ENCODE results near the gene CLUH. TPM values are rescaled to one million over a fixed set of nuclear protein-coding genes. Genes with fewer than 3 reads are reported as not detected.
A peak's percentile ranks its signal among the peaks of the same experiment; 100 is the strongest.

Gene CLUH
- total RNA-seq, 1 experiment from 2014 or later, result 175 TPM

- H3K36me3 ChIP-seq (ENCODE audit: control insufficient read depth in 1 of 2, insufficient read depth in 2 of 2, low read length in 2 of 2), result no peaks in the 10 kb centered on the region
- intact Hi-C loops (cut with micrococcal nuclease), result no loop called here
- peak overlapping the region; percentile 22; the same call in 1 of the 2 replicates for H3K27ac ChIP-seq (ENCODE audit: low read depth, low read length)
- H3K27me3 ChIP-seq (ENCODE audit: insufficient read depth, low read length), result no peaks in the 10 kb centered on the region
- ChIA-PET POLR2A (interaction anchor here (0.6 to 1.2 kb wide), 2 partner anchors 12 to 31 kb away, joined by 3 read pairs; no protein-coding TSS in a partner anchor), CTCF (no interaction called here), RAD21 (ENCODE audit: low non-redundant PET in 1 of 2, low total read pairs in 2 of 2, uncharacterized antibody in 2 of 2, unreplicated experiment in 2 of 2) (no interaction called here)
- H3K9ac ChIP-seq (ENCODE audit: low read length), result peak overlapping the region; percentile 30; the same call in 1 of the 2 replicates
- no peak overlapping the region for H2AFZ ChIP-seq (ENCODE audit: low read depth, low read length, poor library complexity, severe bottlenecking)
- H3K79me2 ChIP-seq (ENCODE audit: insufficient read depth, low read length), result no peaks in the 10 kb centered on the region
- no peaks in the 10 kb centered on the region for H3K9me3 ChIP-seq (ENCODE audit: control insufficient read depth in 1 of 2, insufficient read depth in 1 of 2, low read depth in 1 of 2, low read length in 2 of 2)
- H3K4me3 ChIP-seq (replicated peaks in 1 of 2; ENCODE audit: low read depth in 1 of 2, low read length in 2 of 2), result peak overlapping the region; percentile 46 to 61
- H3K9me2 ChIP-seq (ENCODE audit: insufficient read depth), result no peaks in the 10 kb centered on the region
- H3K4me2 ChIP-seq (ENCODE audit: low read length), result peak overlapping the region; percentile 91
- BruUV-seq (replicated peaks), result no TSS peak
- H3K4me1 ChIP-seq (ENCODE audit: control insufficient read depth in 1 of 2, insufficient read depth in 2 of 2, low read length in 2 of 2), result peaks cover 4 to 15% of the 10 kb centered on the region in 2 experiments
- TF ChIP-seq CBX3 (IDR thresholded peaks at IDR 0.05; ENCODE audit: low read depth), result no peak
- TF ChIP-seq MAX (IDR thresholded peaks at IDR 0.05), result no peak
- no peak for TF ChIP-seq CTCF (IDR thresholded peaks at IDR 0.05 in 2 of 3, conservative IDR thresholded peaks at IDR 0.05 in 1 of 3; ENCODE audit: borderline replicate concordance in 1 of 3, insufficient read depth in 1 of 3, low read depth in 2 of 3, low read length in 2 of 3)
- TF ChIP-seq ZFX (IDR thresholded peaks at IDR 0.05), result no peak
- no peak for TF ChIP-seq ELF1 (IDR thresholded peaks at IDR 0.05; ENCODE audit: borderline replicate concordance, low read depth)
- TF ChIP-seq POLR2A (IDR thresholded peaks at IDR 0.05; ENCODE audit: borderline replicate concordance, extremely low read depth, insufficient read depth, insufficient read length), result no peak
- TF ChIP-seq SIN3A (IDR thresholded peaks at IDR 0.05; ENCODE audit: low read depth), result no peak
- TF ChIP-seq EZH2 (IDR thresholded peaks at IDR 0.05), result no peak
- TF ChIP-seq ATF3 (IDR thresholded peaks at IDR 0.05), result no peak
- TF ChIP-seq REST (IDR thresholded peaks at IDR 0.05; ENCODE audit: low read depth), result no peak
- TF ChIP-seq JUND (IDR thresholded peaks at IDR 0.05), result no peak
- TF ChIP-seq SP1 (IDR thresholded peaks at IDR 0.05; ENCODE audit: low read depth), result no peak
- TF ChIP-seq CEBPB (IDR thresholded peaks at IDR 0.05; ENCODE audit: low read depth), result no peak
- TF ChIP-seq ZBTB33 (IDR thresholded peaks at IDR 0.05; ENCODE audit: extremely low read depth, insufficient replicate concordance, low read length), result no peak
- no peak for TF ChIP-seq YY1 (IDR thresholded peaks at IDR 0.05; ENCODE audit: extremely low read depth, insufficient replicate concordance, low read depth, low read length)
- TF ChIP-seq POLR2AphosphoS5 (IDR thresholded peaks at IDR 0.05; ENCODE audit: low read depth, low read length), result no peak
- TF ChIP-seq EGR1 (IDR thresholded peaks at IDR 0.05; ENCODE audit: low read depth), result no peak
- TF ChIP-seq EZH2phosphoT487 (IDR thresholded peaks at IDR 0.05; ENCODE audit: borderline replicate concordance), result no peak
- no peak for TF ChIP-seq FOSL1 (IDR thresholded peaks at IDR 0.05; ENCODE audit: low read depth)
- no peak for TF ChIP-seq ZNF274 (IDR thresholded peaks at IDR 0.05; ENCODE audit: low read depth, low read length)
- no peaks in the 10 kb centered on the region for H4K20me1 ChIP-seq (ENCODE audit: insufficient read depth)
- ATAC-seq (peak; percentile 69), DNase-seq (ENCODE audit: low read depth, low spot score) (no peak)
Observed at GRCh38 chr17:2755891-2756724, 44.5 kb upstream of the CLUH start.

Measured in HCT116 (cell line).